Fibroblast of lung (primary cell): ENCODE results near the gene IGSF21. TPM values are rescaled to one million over a fixed set of nuclear protein-coding genes. Genes with fewer than 3 reads are reported as not detected.

ENCODE experiments used
- DNase-seq, 2 donors: peaks; one replicate each; pipeline versions ENCODE4 v3.0.0 to v3.0.0-alpha.2; 2010; ENCODE audit warnings: low read depth in 2 of 2
- H2AFZ ChIP-seq: 2 replicates; pipeline ENCODE4 v1.5.1; 2012; ENCODE audit warnings: low read length, control low read depth, inconsistent platforms
- H3K27ac ChIP-seq: 2 replicates; pipeline ENCODE4 v1.5.1; 2011; ENCODE audit warnings: low read length, control low read depth; ENCODE audit not compliant: insufficient read depth
- H3K27me3 ChIP-seq: 2 replicates; pipeline ENCODE4 v1.5.1; 2011; ENCODE audit warnings: mild to moderate bottlenecking, low read length; ENCODE audit not compliant: control insufficient read depth, insufficient read depth
- H3K36me3 ChIP-seq: 2 replicates; pipeline ENCODE4 v1.5.1; 2011; ENCODE audit warnings: low read length; ENCODE audit not compliant: control insufficient read depth, insufficient read depth
- H3K4me1 ChIP-seq: 2 replicates; pipeline ENCODE4 v1.5.1; 2011; ENCODE audit warnings: low read length; ENCODE audit not compliant: control insufficient read depth, insufficient read depth; ENCODE audit errors: extremely low read depth
- H3K4me2 ChIP-seq: 2 replicates; pipeline ENCODE4 v1.5.1; 2011; ENCODE audit warnings: low read length, control low read depth; ENCODE audit not compliant: insufficient read depth; ENCODE audit errors: extremely low read depth
- H3K4me3 ChIP-seq, 4 experiments: fragments of 200-600 bp in 1 of 4; sonication (generic) in 1 of 4; replicated peaks in 1 of 4; 2 replicates each; pipeline ENCODE4 v1.5.1; 2011 to 2016; ENCODE audit warnings: low read length in 4 of 4, low read depth in 3 of 4, mild to moderate bottlenecking in 3 of 4, control low read depth in 2 of 4, inconsistent platforms in 1 of 4, mixed read lengths in 1 of 4; ENCODE audit not compliant: insufficient read depth in 1 of 4; ENCODE audit errors: control extremely low read depth in 1 of 4
- H3K79me2 ChIP-seq: 2 replicates; pipeline ENCODE4 v1.5.1; 2012; ENCODE audit warnings: mild to moderate bottlenecking, low read length, inconsistent platforms; ENCODE audit not compliant: control insufficient read depth, insufficient read depth
- H3K9ac ChIP-seq: 2 replicates; pipeline ENCODE4 v1.5.1; 2011; ENCODE audit warnings: mild to moderate bottlenecking, low read length, control low read depth; ENCODE audit not compliant: insufficient read depth
- H3K9me3 ChIP-seq: 2 replicates; pipeline ENCODE4 v1.5.1; 2012; ENCODE audit warnings: low read depth, low read length; ENCODE audit not compliant: control insufficient read depth, insufficient read depth
- H4K20me1 ChIP-seq: 2 replicates; pipeline ENCODE4 v1.5.1; 2011; ENCODE audit warnings: low read length; ENCODE audit not compliant: control insufficient read depth, insufficient read depth; ENCODE audit errors: extremely low read depth
- CTCF ChIP-seq, 2 donors: IDR thresholded peaks in 1 of 2; conservative IDR thresholded peaks in 1 of 2; 1 replicate in 1 of 2; 2 replicates in 1 of 2; pipeline ENCODE4 v1.5.1; 2011 to 2012; ENCODE audit warnings: low read length in 2 of 2, control low read depth in 1 of 2, inconsistent platforms in 1 of 2, low read depth in 1 of 2, mild to moderate bottlenecking in 1 of 2
- EZH2 ChIP-seq: IDR thresholded peaks from 2 replicates; pipeline ENCODE4 v1.5.1; 2012; ENCODE audit warnings: low read length, control low read depth, mild to moderate bottlenecking; ENCODE audit errors: missing control alignments
- polyA plus RNA-seq, 2 donors: library from polyadenylated mRNA; depleted of rRNA in 1 of 2; stranded (reverse) in 1 of 2; unstranded in 1 of 2; fragments of >200 nt; gene quantifications; 2 replicates each; pipeline ENCODE4 v1.2.1, GENCODE V29; 2011 to 2012; ENCODE audit warnings: missing spikeins in 1 of 2
- total RNA-seq: library from RNA; depleted of rRNA; stranded (reverse); fragments of >200 nt; gene quantifications from 2 replicates; pipeline ENCODE4 v1.2.1, GENCODE V29; 2014

The IGSF21 gene
- total and polyA plus RNA-seq, 2 donors (not counting 1 experiment from before 2014, with no cell fraction given) = not detected

GRCh38 chr1:18249631-18250030, 142.0 kb downstream of the IGSF21 start:
- Histone ChIP-seq H3K36me3 (no peaks in the 10 kb centered on the region), H3K4me1 (no peaks in the 10 kb centered on the region), H3K79me2 (no peaks in the 10 kb centered on the region), H3K27me3 (no peaks in the 10 kb centered on the region), H3K4me3 (no peak overlapping the region), H4K20me1 (no peaks in the 10 kb centered on the region), H3K9ac (no peak overlapping the region), H3K9me3 (no peaks in the 10 kb centered on the region), H2AFZ (no peak overlapping the region), H3K4me2 (no peak overlapping the region), H3K27ac (no peak overlapping the region)
- no peak for DNase-seq
- TF ChIP-seq CTCF (conservative IDR thresholded peaks at IDR 0.05 in 1 of 2, IDR thresholded peaks at IDR 0.05 in 1 of 2; ENCODE audit: low read depth in 1 of 2, low read length in 2 of 2) (no peak), EZH2 (no peak)

GRCh38 chr1:18253093-18253492, 145.5 kb downstream of the IGSF21 start:
- TF ChIP-seq EZH2 = no peak
- no peak for TF ChIP-seq CTCF (conservative IDR thresholded peaks at IDR 0.05 in 1 of 2, IDR thresholded peaks at IDR 0.05 in 1 of 2; ENCODE audit: low read depth in 1 of 2, low read length in 2 of 2)
- H3K4me3 ChIP-seq = no peak overlapping the region
- no peak overlapping the region for H2AFZ ChIP-seq
- no peaks in the 10 kb centered on the region for H3K79me2 ChIP-seq
- no peak overlapping the region for H3K9ac ChIP-seq
- H3K4me2 ChIP-seq = no peak overlapping the region
- DNase-seq = no peak
- no peaks in the 10 kb centered on the region for H3K4me1 ChIP-seq
- no peaks in the 10 kb centered on the region for H3K9me3 ChIP-seq
- no peaks in the 10 kb centered on the region for H3K36me3 ChIP-seq
- H4K20me1 ChIP-seq = no peaks in the 10 kb centered on the region
- H3K27me3 ChIP-seq = no peaks in the 10 kb centered on the region
- H3K27ac ChIP-seq = no peak overlapping the region

- no peak overlapping the region for H3K4me2 ChIP-seq
- H3K4me3 ChIP-seq = no peak overlapping the region
- no peak overlapping the region for H3K27ac ChIP-seq
- H3K9me3 ChIP-seq = no peaks in the 10 kb centered on the region
- H3K9ac ChIP-seq = no peak overlapping the region
- no peaks in the 10 kb centered on the region for H3K4me1 ChIP-seq
- no peaks in the 10 kb centered on the region for H3K27me3 ChIP-seq
- no peak overlapping the region for H2AFZ ChIP-seq
- no peaks in the 10 kb centered on the region for H3K79me2 ChIP-seq
- no peaks in the 10 kb centered on the region for H4K20me1 ChIP-seq
- TF ChIP-seq EZH2 = no peak
- no peak for TF ChIP-seq CTCF (conservative IDR thresholded peaks at IDR 0.05 in 1 of 2, IDR thresholded peaks at IDR 0.05 in 1 of 2; ENCODE audit: low read depth in 1 of 2, low read length in 2 of 2)
- peak; percentile 2 for DNase-seq
- H3K36me3 ChIP-seq = no peaks in the 10 kb centered on the region
Measured at GRCh38 chr1:18256282-18257235, 149.0 kb downstream of the IGSF21 start.
